22Rv1 (cell line): Measurements from ENCODE around the gene RIOK3.

Experiments used
- ZFX ChIP-seq: fragments of 450-650 bp; IDR thresholded peaks from 2 replicates; pipeline ENCODE4 v1.6.1; 2017; ENCODE audit warnings: antibody characterized with exemption, borderline replicate concordance
- TF ChIP-seq, protein P1 (sequence below): fragments of 450-650 bp; IDR thresholded peaks from 2 replicates; pipeline ENCODE4 v1.5.1; 2017; ENCODE audit warnings: mild to moderate bottlenecking

DNA sequence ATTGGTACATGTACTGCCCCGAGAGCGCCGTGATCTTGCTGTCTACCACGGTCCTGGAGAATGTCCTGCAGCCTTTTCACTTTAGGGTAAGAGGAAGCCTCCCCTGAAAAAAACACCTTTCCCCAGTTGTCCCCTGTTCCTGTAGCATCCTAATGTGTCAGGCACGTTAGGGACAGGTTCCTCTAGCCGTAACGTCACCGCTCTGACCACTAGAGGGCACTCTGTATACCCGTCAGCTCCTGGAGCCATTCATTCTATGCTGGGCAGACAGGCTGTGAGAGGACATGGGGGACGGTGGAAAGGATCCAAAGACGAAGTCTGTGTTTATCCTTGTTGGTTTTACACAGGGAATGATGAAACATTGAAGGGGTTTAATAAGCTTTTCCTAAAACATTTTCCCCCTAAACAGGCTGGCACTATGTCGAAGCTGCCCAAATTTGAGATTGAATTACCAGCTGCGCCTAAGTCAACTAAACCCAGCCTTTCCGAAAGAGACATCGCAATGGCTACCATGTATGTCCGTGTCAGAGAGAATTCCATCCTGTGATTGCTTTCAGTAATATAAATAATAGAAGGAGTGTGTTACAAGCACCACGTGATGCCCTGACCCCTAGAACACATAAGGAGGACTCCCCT is 62.9 kb downstream of the RIOK3 start:
- TF ChIP-seq, protein P1, sequence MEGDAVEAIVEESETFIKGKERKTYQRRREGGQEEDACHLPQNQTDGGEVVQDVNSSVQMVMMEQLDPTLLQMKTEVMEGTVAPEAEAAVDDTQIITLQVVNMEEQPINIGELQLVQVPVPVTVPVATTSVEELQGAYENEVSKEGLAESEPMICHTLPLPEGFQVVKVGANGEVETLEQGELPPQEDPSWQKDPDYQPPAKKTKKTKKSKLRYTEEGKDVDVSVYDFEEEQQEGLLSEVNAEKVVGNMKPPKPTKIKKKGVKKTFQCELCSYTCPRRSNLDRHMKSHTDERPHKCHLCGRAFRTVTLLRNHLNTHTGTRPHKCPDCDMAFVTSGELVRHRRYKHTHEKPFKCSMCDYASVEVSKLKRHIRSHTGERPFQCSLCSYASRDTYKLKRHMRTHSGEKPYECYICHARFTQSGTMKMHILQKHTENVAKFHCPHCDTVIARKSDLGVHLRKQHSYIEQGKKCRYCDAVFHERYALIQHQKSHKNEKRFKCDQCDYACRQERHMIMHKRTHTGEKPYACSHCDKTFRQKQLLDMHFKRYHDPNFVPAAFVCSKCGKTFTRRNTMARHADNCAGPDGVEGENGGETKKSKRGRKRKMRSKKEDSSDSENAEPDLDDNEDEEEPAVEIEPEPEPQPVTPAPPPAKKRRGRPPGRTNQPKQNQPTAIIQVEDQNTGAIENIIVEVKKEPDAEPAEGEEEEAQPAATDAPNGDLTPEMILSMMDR, result peak; percentile 93
- TF ChIP-seq ZFX, result no peak
